Measurements from ENCODE around the gene SDF2.

Gene SDF2

GRCh38 chr17:28684963-28685362, 23.3 kb upstream of the SDF2 start:
- H3K9ac ChIP-seq (ENCODE audit: low read depth, low read length, poor library complexity) = no peak overlapping the region
- no peak overlapping the region for H4K91ac ChIP-seq (ENCODE audit: low read depth, low read length, poor library complexity)
- no peak overlapping the region for H2BK5ac ChIP-seq (ENCODE audit: low read length)
- no peak overlapping the region for H3K4me3 ChIP-seq (ENCODE audit: low read length in 2 of 2)
- no peak overlapping the region for H2BK120ac ChIP-seq (ENCODE audit: low read depth, low read length)
- no peak overlapping the region for H3K23ac ChIP-seq (ENCODE audit: low read depth, low read length, poor library complexity)
- no peaks in the 10 kb centered on the region for H3K27me3 ChIP-seq (ENCODE audit: control insufficient read depth in 3 of 3, insufficient read depth in 3 of 3, low read depth in 1 of 3, low read length in 3 of 3)
- peaks cover 2% of the 10 kb centered on the region for H3K79me1 ChIP-seq (ENCODE audit: low read depth, low read length)
- H2BK15ac ChIP-seq (ENCODE audit: low read length) = no peak overlapping the region
- no peak overlapping the region for H3K4me2 ChIP-seq (ENCODE audit: insufficient read depth, low read length, poor library complexity, severe bottlenecking)
- no peak overlapping the region for H2AFZ ChIP-seq (ENCODE audit: low read length)
- H3K4me1 ChIP-seq (ENCODE audit: control insufficient read depth in 2 of 2, insufficient read depth in 1 of 2, low read depth in 1 of 2, low read length in 2 of 2) = no peaks in the 10 kb centered on the region
- DNase-seq (ENCODE audit: low spot score) = no peak
- no peak overlapping the region for H3K18ac ChIP-seq (ENCODE audit: low read length)
- no peak overlapping the region for H3K4ac ChIP-seq (ENCODE audit: low read length)
- no CpG with 5 or more reads among the region's 3 CpGs for WGBS, 2 donors (ENCODE audit: extremely low coverage in 2 of 2, insufficient read length in 2 of 2, insufficient replicate concordance in 1 of 2)
- H3K27ac ChIP-seq (replicated peaks; ENCODE audit: low read length) = no peak overlapping the region
- H3K9me3 ChIP-seq (replicated peaks in 1 of 2; ENCODE audit: control insufficient read depth in 2 of 2, insufficient read depth in 1 of 2, low read depth in 1 of 2, low read length in 2 of 2) = no peaks in the 10 kb centered on the region
- H2BK12ac ChIP-seq (ENCODE audit: low read length) = no peak overlapping the region
- no peak overlapping the region for H2AK5ac ChIP-seq (ENCODE audit: low read depth, low read length)
- no peak overlapping the region for H4K8ac ChIP-seq (ENCODE audit: low read depth, low read length)
- H3K36me3 ChIP-seq (replicated peaks in 1 of 2; ENCODE audit: control insufficient read depth in 2 of 2, insufficient read depth in 2 of 2, low read length in 2 of 2) = peaks cover 69 to 99% of the 10 kb centered on the region in 2 donors
- no peak overlapping the region for H3K14ac ChIP-seq (ENCODE audit: low read length)

- H2BK15ac ChIP-seq (ENCODE audit: low read length) = no peak overlapping the region
- no peak overlapping the region for H3K14ac ChIP-seq (ENCODE audit: low read length)
- peaks cover 2% of the 10 kb centered on the region for H3K79me1 ChIP-seq (ENCODE audit: low read depth, low read length)
- peaks cover 65 to 93% of the 10 kb centered on the region in 2 donors for H3K36me3 ChIP-seq (replicated peaks in 1 of 2; ENCODE audit: control insufficient read depth in 2 of 2, insufficient read depth in 2 of 2, low read length in 2 of 2)
- no peak overlapping the region for H3K4me3 ChIP-seq (ENCODE audit: low read length in 2 of 2)
- H3K9ac ChIP-seq (ENCODE audit: low read depth, low read length, poor library complexity) = no peak overlapping the region
- WGBS, 2 donors (ENCODE audit: extremely low coverage in 2 of 2, insufficient read length in 2 of 2, insufficient replicate concordance in 1 of 2) = no CpG with 5 or more reads among the region's 11 CpGs
- DNase-seq (ENCODE audit: low spot score) = no peak
- H2BK120ac ChIP-seq (ENCODE audit: low read depth, low read length) = no peak overlapping the region
- H3K27ac ChIP-seq (replicated peaks; ENCODE audit: low read length) = no peak overlapping the region
- no peak overlapping the region for H2AFZ ChIP-seq (ENCODE audit: low read length)
- no peaks in the 10 kb centered on the region for H3K4me1 ChIP-seq (ENCODE audit: control insufficient read depth in 2 of 2, insufficient read depth in 1 of 2, low read depth in 1 of 2, low read length in 2 of 2)
- no peak overlapping the region for H3K4ac ChIP-seq (ENCODE audit: low read length)
- H2AK5ac ChIP-seq (ENCODE audit: low read depth, low read length) = no peak overlapping the region
- H3K9me3 ChIP-seq (replicated peaks in 1 of 2; ENCODE audit: control insufficient read depth in 2 of 2, insufficient read depth in 1 of 2, low read depth in 1 of 2, low read length in 2 of 2) = no peaks in the 10 kb centered on the region
- H4K8ac ChIP-seq (ENCODE audit: low read depth, low read length) = no peak overlapping the region
- H3K23ac ChIP-seq (ENCODE audit: low read depth, low read length, poor library complexity) = peak overlapping the region; percentile 35
- H3K4me2 ChIP-seq (ENCODE audit: insufficient read depth, low read length, poor library complexity, severe bottlenecking) = no peak overlapping the region
- no peaks in the 10 kb centered on the region for H3K27me3 ChIP-seq (ENCODE audit: control insufficient read depth in 3 of 3, insufficient read depth in 3 of 3, low read depth in 1 of 3, low read length in 3 of 3)
- no peak overlapping the region for H2BK12ac ChIP-seq (ENCODE audit: low read length)
- no peak overlapping the region for H4K91ac ChIP-seq (ENCODE audit: low read depth, low read length, poor library complexity)
- no peak overlapping the region for H3K18ac ChIP-seq (ENCODE audit: low read length)
- no peak overlapping the region for H2BK5ac ChIP-seq (ENCODE audit: low read length)
These were observed 20.9 kb upstream of the SDF2 start for GRCh38 chr17:28682655-28683054.

DNA sequence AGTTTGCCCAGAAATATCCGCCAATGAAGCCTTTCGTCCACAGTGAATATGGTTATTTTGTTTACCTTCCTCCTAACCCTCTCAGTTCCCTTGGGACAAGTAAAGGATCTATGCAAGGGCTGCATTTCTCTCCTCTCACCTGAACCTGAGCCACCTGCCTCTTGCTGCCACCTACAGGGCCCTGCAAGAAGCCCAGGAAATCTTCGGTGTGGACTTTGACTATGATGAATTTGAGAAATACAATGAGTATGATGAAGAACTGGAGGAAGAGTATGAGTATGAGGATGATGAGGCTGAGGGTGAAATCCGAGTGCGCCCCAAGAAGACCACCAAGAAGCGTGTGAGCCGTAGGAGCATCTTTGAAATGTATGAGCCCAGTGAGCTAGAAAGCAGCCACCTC, 14.3 kb upstream of the SDF2 start:
- Histone ChIP-seq H2BK120ac (ENCODE audit: low read depth, low read length) (no peak overlapping the region), H3K4ac (ENCODE audit: low read length) (no peak overlapping the region), H3K27me3 (ENCODE audit: control insufficient read depth in 3 of 3, insufficient read depth in 3 of 3, low read depth in 1 of 3, low read length in 3 of 3) (no peaks in the 10 kb centered on the region), H3K79me1 (ENCODE audit: low read depth, low read length) (no peaks in the 10 kb centered on the region), H3K27ac (replicated peaks; ENCODE audit: low read length) (no peak overlapping the region), H3K9me3 (replicated peaks in 1 of 2; ENCODE audit: control insufficient read depth in 2 of 2, insufficient read depth in 1 of 2, low read depth in 1 of 2, low read length in 2 of 2) (no peaks in the 10 kb centered on the region), H2AK5ac (ENCODE audit: low read depth, low read length) (no peak overlapping the region), H2AFZ (ENCODE audit: low read length) (no peak overlapping the region), H4K91ac (ENCODE audit: low read depth, low read length, poor library complexity) (no peak overlapping the region), H2BK15ac (ENCODE audit: low read length) (no peak overlapping the region), H3K4me1 (ENCODE audit: control insufficient read depth in 2 of 2, insufficient read depth in 1 of 2, low read depth in 1 of 2, low read length in 2 of 2) (no peaks in the 10 kb centered on the region), H3K18ac (ENCODE audit: low read length) (no peak overlapping the region), H2BK5ac (ENCODE audit: low read length) (no peak overlapping the region), H3K4me3 (ENCODE audit: low read length in 2 of 2) (no peak overlapping the region), H4K8ac (ENCODE audit: low read depth, low read length) (no peak overlapping the region), H3K14ac (ENCODE audit: low read length) (no peak overlapping the region), H3K4me2 (ENCODE audit: insufficient read depth, low read length, poor library complexity, severe bottlenecking) (no peak overlapping the region), H3K23ac (ENCODE audit: low read depth, low read length, poor library complexity) (no peak overlapping the region), H2BK12ac (ENCODE audit: low read length) (no peak overlapping the region), H3K9ac (ENCODE audit: low read depth, low read length, poor library complexity) (no peak overlapping the region), H3K36me3 (replicated peaks in 1 of 2; ENCODE audit: control insufficient read depth in 2 of 2, insufficient read depth in 2 of 2, low read length in 2 of 2) (peaks cover 56 to 93% of the 10 kb centered on the region in 2 donors)
- WGBS, 2 donors (ENCODE audit: extremely low coverage in 2 of 2, insufficient read length in 2 of 2, insufficient replicate concordance in 1 of 2) = no CpG with 5 or more reads among the region's 7 CpGs
- DNase-seq (ENCODE audit: low spot score) = no peak

- no CpG with 5 or more reads among the region's 3 CpGs for WGBS, 2 donors (ENCODE audit: extremely low coverage in 2 of 2, insufficient read length in 2 of 2, insufficient replicate concordance in 1 of 2)
- no peak overlapping the region for H2BK120ac ChIP-seq (ENCODE audit: low read depth, low read length)
These were observed 13.8 kb upstream of the SDF2 start for GRCh38 chr17:28675490-28675889.

More at GRCh38 chr17:28675490-28675889, 13.8 kb upstream of the SDF2 start:
- H3K79me1 ChIP-seq (ENCODE audit: low read depth, low read length) = no peaks in the 10 kb centered on the region
- H3K14ac ChIP-seq (ENCODE audit: low read length) = no peak overlapping the region
- no peak overlapping the region for H3K4ac ChIP-seq (ENCODE audit: low read length)
- H4K91ac ChIP-seq (ENCODE audit: low read depth, low read length, poor library complexity) = no peak overlapping the region
- H3K4me3 ChIP-seq (ENCODE audit: low read length in 2 of 2) = no peak overlapping the region
- no peak overlapping the region for H3K23ac ChIP-seq (ENCODE audit: low read depth, low read length, poor library complexity)
- no peak overlapping the region for H3K9ac ChIP-seq (ENCODE audit: low read depth, low read length, poor library complexity)
- H3K4me1 ChIP-seq (ENCODE audit: control insufficient read depth in 2 of 2, insufficient read depth in 1 of 2, low read depth in 1 of 2, low read length in 2 of 2) = no peaks in the 10 kb centered on the region
- no peak overlapping the region for H3K27ac ChIP-seq (replicated peaks; ENCODE audit: low read length)
- peaks cover 54 to 92% of the 10 kb centered on the region in 2 donors for H3K36me3 ChIP-seq (replicated peaks in 1 of 2; ENCODE audit: control insufficient read depth in 2 of 2, insufficient read depth in 2 of 2, low read length in 2 of 2)
- no peak overlapping the region for H2AFZ ChIP-seq (ENCODE audit: low read length)
- H2BK5ac ChIP-seq (ENCODE audit: low read length) = no peak overlapping the region
- no peak overlapping the region for H2BK12ac ChIP-seq (ENCODE audit: low read length)
- no peak overlapping the region for H3K18ac ChIP-seq (ENCODE audit: low read length)
- H3K27me3 ChIP-seq (ENCODE audit: control insufficient read depth in 3 of 3, insufficient read depth in 3 of 3, low read depth in 1 of 3, low read length in 3 of 3) = no peaks in the 10 kb centered on the region
- DNase-seq (ENCODE audit: low spot score) = no peak
- no peaks in the 10 kb centered on the region for H3K9me3 ChIP-seq (replicated peaks in 1 of 2; ENCODE audit: control insufficient read depth in 2 of 2, insufficient read depth in 1 of 2, low read depth in 1 of 2, low read length in 2 of 2)
- H2AK5ac ChIP-seq (ENCODE audit: low read depth, low read length) = no peak overlapping the region
- H2BK15ac ChIP-seq (ENCODE audit: low read length) = no peak overlapping the region
- H3K4me2 ChIP-seq (ENCODE audit: insufficient read depth, low read length, poor library complexity, severe bottlenecking) = no peak overlapping the region
- H4K8ac ChIP-seq (ENCODE audit: low read depth, low read length) = no peak overlapping the region

Measured in neuronal stem cell (in vitro differentiated cells).